AML-193 (cell line): ENCODE data around the gene POLR2J2.
"Not testable (repeated sequence)": the region's sequence is repeated elsewhere in the genome, so short reads cannot be mapped to it uniquely, and the experiment has no call there.

Experiments
- DNase-seq, 2 experiments: peaks; one replicate each; lab custom pipeline; 2025; lab: John Stamatoyannopoulos, UW

Gene POLR2J2

GRCh38 chr7:102671166-102671955 is at the start of gene POLR2J2:
Gene POLR2J2 (minus strand): TSS chr7:102671663. CDS start chr7:102671601, 62 bp downstream.
- DNase-seq, result not testable (repeated sequence)

- DNase-seq, result peak; percentile 39 to 47
These were observed 47.0 kb upstream of the POLR2J2 start for GRCh38 chr7:102718491-102718890.

GRCh38 chr7:102715718-102716117 is 44.3 kb upstream of the POLR2J2 start:
- not testable (repeated sequence) for DNase-seq

- not testable (repeated sequence) for DNase-seq
These were observed 43.5 kb upstream of the POLR2J2 start for GRCh38 chr7:102714774-102715522.

- not testable (repeated sequence) for DNase-seq
These were observed 42.2 kb upstream of the POLR2J2 start for GRCh38 chr7:102713691-102714080.

GRCh38 chr7:102713011-102713690 is 41.7 kb upstream of the POLR2J2 start:
- peak; percentile 9 to 26 for DNase-seq

- DNase-seq, result not testable (repeated sequence)
These were observed 27.7 kb upstream of the POLR2J2 start for GRCh38 chr7:102698962-102699750.

- DNase-seq, result not testable (repeated sequence)
These were observed 26.4 kb upstream of the POLR2J2 start for GRCh38 chr7:102697642-102698512.

GRCh38 chr7:102696009-102696408 is 24.5 kb upstream of the POLR2J2 start:
- not testable (repeated sequence) for DNase-seq

GRCh38 chr7:102695033-102695552 is 23.6 kb upstream of the POLR2J2 start:
- not testable (repeated sequence) for DNase-seq

GRCh38 chr7:102694008-102694407 is 22.5 kb upstream of the POLR2J2 start:
- DNase-seq, result not testable (repeated sequence)

- not testable (repeated sequence) for DNase-seq
These were observed 19.1 kb upstream of the POLR2J2 start for GRCh38 chr7:102690602-102691001.

GRCh38 chr7:102689436-102690282 is 18.2 kb upstream of the POLR2J2 start:
- not testable (repeated sequence) for DNase-seq

GRCh38 chr7:102688299-102689036 is 17.0 kb upstream of the POLR2J2 start:
- not testable (repeated sequence) for DNase-seq

- not testable (repeated sequence) for DNase-seq
These were observed 11.1 kb upstream of the POLR2J2 start for GRCh38 chr7:102682560-102682959.

- DNase-seq, result not testable (repeated sequence)
These were observed 9.3 kb upstream of the POLR2J2 start for GRCh38 chr7:102680780-102681179.

GRCh38 chr7:102675545-102675944 is 4.1 kb upstream of the POLR2J2 start:
- DNase-seq, result not testable (repeated sequence)

- DNase-seq, result not testable (repeated sequence)
These were observed 2.1 kb upstream of the POLR2J2 start for GRCh38 chr7:102673447-102674067.
